ENCODE data around the gene PPTC7.

- no peak for TF ChIP-seq POLR2AphosphoS5 (IDR thresholded peaks at IDR 0.05; ENCODE audit: low read depth, low read length)
- TF ChIP-seq POLR2A (IDR thresholded peaks at IDR 0.05; ENCODE audit: low read depth, low read length) = no peak
- no peak for TF ChIP-seq TAF1 (IDR thresholded peaks at IDR 0.05; ENCODE audit: low read depth, low read length)
Measured at GRCh38 chr12:110550981-110551380, 32.1 kb downstream of the PPTC7 start.

Data from GM12891 (cell line).